GM21825 (cell line): ENCODE data around the gene TEX29.

Source experiments
- ATAC-seq: cut with Tn5 transposase; IDR thresholded peaks from one replicate; pipeline ENCODE4 v1.9.1; 2021; ENCODE audit warnings: mild to moderate bottlenecking, moderate library complexity; ENCODE audit not compliant: unreplicated experiment

Gene TEX29

GRCh38 chr13:111339366-111340143 is 19.1 kb downstream of the TEX29 start:
- no peak for ATAC-seq

GRCh38 chr13:111341886-111342285 is 21.4 kb downstream of the TEX29 start:
- ATAC-seq, result no peak

GRCh38 chr13:111342721-111343120 is 22.3 kb downstream of the TEX29 start:
- no peak for ATAC-seq

- no peak for ATAC-seq
Measured at GRCh38 chr13:111343186-111343805, 22.9 kb downstream of the TEX29 start.

GRCh38 chr13:111344471-111345191 is 24.2 kb downstream of the TEX29 start:
- ATAC-seq, result no peak

- no peak for ATAC-seq
Measured at GRCh38 chr13:111345682-111346081, 25.2 kb downstream of the TEX29 start.

- ATAC-seq, result no peak
Measured at GRCh38 chr13:111346101-111346680, 25.7 kb downstream of the TEX29 start.

- ATAC-seq, result no peak
Measured at GRCh38 chr13:111347438-111347837, 27.0 kb downstream of the TEX29 start.

- ATAC-seq, result no peak
Measured at GRCh38 chr13:111353508-111353907, 33.1 kb downstream of the TEX29 start.

GRCh38 chr13:111354789-111355188 is 34.3 kb downstream of the TEX29 start:
- no peak for ATAC-seq

- ATAC-seq, result no peak
Measured at GRCh38 chr13:111356795-111357194, 36.4 kb downstream of the TEX29 start.

- no peak for ATAC-seq
Measured at GRCh38 chr13:111359237-111359915, 38.9 kb downstream of the TEX29 start.

GRCh38 chr13:111359930-111360329 is 39.5 kb downstream of the TEX29 start:
- no peak for ATAC-seq

- no peak for ATAC-seq
Measured at GRCh38 chr13:111360452-111360851, 40.0 kb downstream of the TEX29 start.

GRCh38 chr13:111361046-111361872 is 40.8 kb downstream of the TEX29 start:
- ATAC-seq, result no peak

- no peak for ATAC-seq
Measured at GRCh38 chr13:111361873-111362648, 41.6 kb downstream of the TEX29 start.

- ATAC-seq, result no peak
Measured at GRCh38 chr13:111363121-111363520, 42.7 kb downstream of the TEX29 start.

GRCh38 chr13:111363591-111363990 is 43.1 kb downstream of the TEX29 start:
- ATAC-seq, result no peak
